Epithelial cell of esophagus (primary cell): ENCODE data around the gene FNIP2.

Experiments
- DNase-seq: peaks from one replicate; pipeline ENCODE4 v3.0.0; 2010; ENCODE audit warnings: low read depth
- H3K4me3 ChIP-seq: 2 replicates; pipeline ENCODE4 v1.5.1; 2011; ENCODE audit warnings: mild to moderate bottlenecking, low read length, control low read depth
- CTCF ChIP-seq: IDR thresholded peaks from 2 replicates; pipeline ENCODE4 v1.5.1; 2011; ENCODE audit warnings: low read depth, mild to moderate bottlenecking, low read length, control low read depth, inconsistent platforms; ENCODE audit not compliant: insufficient read depth; ENCODE audit errors: missing control alignments

Gene FNIP2

GRCh38 chr4:158865520-158866177 is 96.8 kb downstream of the FNIP2 start:
- H3K4me3 ChIP-seq, result no peak overlapping the region
- no peak for TF ChIP-seq CTCF
- no peak for DNase-seq

GRCh38 chr4:158869001-158869400 is 100.2 kb downstream of the FNIP2 start:
- no peak for TF ChIP-seq CTCF
- no peak overlapping the region for H3K4me3 ChIP-seq
- DNase-seq, result no peak

GRCh38 chr4:158869761-158870160 is 100.9 kb downstream of the FNIP2 start:
- TF ChIP-seq CTCF, result no peak
- DNase-seq, result no peak
- H3K4me3 ChIP-seq, result no peak overlapping the region

GRCh38 chr4:158870282-158870625 is 101.4 kb downstream of the FNIP2 start:
- DNase-seq, result no peak
- no peak overlapping the region for H3K4me3 ChIP-seq
- no peak for TF ChIP-seq CTCF

- no peak for DNase-seq
- TF ChIP-seq CTCF, result no peak
- H3K4me3 ChIP-seq, result no peak overlapping the region
Observed at GRCh38 chr4:158870626-158871334, 102.0 kb downstream of the FNIP2 start.

GRCh38 chr4:158871335-158871724 is 102.5 kb downstream of the FNIP2 start:
- no peak for TF ChIP-seq CTCF
- H3K4me3 ChIP-seq, result no peak overlapping the region
- no peak for DNase-seq
